Erythroblast (primary cell): ENCODE data around the gene KIF26B.

Experiments
- GATA1 ChIP-seq: IDR thresholded peaks from 2 replicates; pipeline ENCODE4 v1.6.1; 2011; ENCODE audit warnings: low read depth, mild to moderate bottlenecking, control low read depth, low read length, moderate library complexity
- POLR2A ChIP-seq: IDR thresholded peaks from 2 replicates; pipeline ENCODE4 v1.6.1; 2011; ENCODE audit warnings: mild to moderate bottlenecking, low read length

- TF ChIP-seq POLR2A (no peak), GATA1 (no peak)
Observed at GRCh38 chr1:245495681-245496080, 340.9 kb downstream of the KIF26B start.
